WTC11 (cell line): ENCODE results near the gene PMS2. TPM values are rescaled to one million over a fixed set of nuclear protein-coding genes. Genes with fewer than 3 reads are reported as not detected.
A peak's percentile ranks its signal among the peaks of the same experiment; 100 is the strongest.
"Not testable (repeated sequence)": the region's sequence is repeated elsewhere in the genome, so short reads cannot be mapped to it uniquely, and the experiment has no call there.

ENCODE experiments used
- ATAC-seq: fragments of 200-7000 bp; cut with Tn5 transposase; 2 replicates; pipeline ENCODE4 v1.10.0; 2021; ENCODE audit warnings: mild to moderate bottlenecking, moderate library complexity
- CTCF ChIA-PET: fragments of 300-600 bp; sonication (Branson Sonifier 250); formaldehyde crosslinking; loops from one replicate; lab custom pipeline; 2021; ENCODE audit warnings: antibody characterized with exemption; lab: Charles Lee
- POLR2A ChIA-PET: fragments of 350-600 bp; sonication (Branson Sonifier 250); formaldehyde crosslinking; loops from one replicate; lab custom pipeline; 2021; ENCODE audit warnings: antibody characterized with exemption; lab: Charles Lee
- DNase-seq: peaks from one replicate; pipeline ENCODE4 v3.0.0; 2021; ENCODE audit warnings: low spot score
- H3K27ac Mint-ChIP-seq: 2 replicates; pipeline ENCODE4 v1.8.0; 2021; ENCODE audit warnings: mixed read lengths
- H3K27me3 Mint-ChIP-seq: 2 replicates; pipeline ENCODE4 v1.8.0; 2021; ENCODE audit warnings: low read depth, mild to moderate bottlenecking, moderate library complexity, mixed read lengths
- H3K36me3 Mint-ChIP-seq: 2 replicates; pipeline ENCODE4 v1.8.0; 2021; ENCODE audit warnings: mixed read lengths
- H3K4me1 Mint-ChIP-seq: 2 replicates; pipeline ENCODE4 v1.8.0; 2022; ENCODE audit warnings: mixed read lengths
- H3K4me3 Mint-ChIP-seq: 2 replicates; pipeline ENCODE4 v1.8.0; 2021; ENCODE audit warnings: mild to moderate bottlenecking, moderate library complexity, mixed read lengths
- H3K9me3 Mint-ChIP-seq: 2 replicates; pipeline ENCODE4 v1.8.0; 2021; ENCODE audit warnings: mixed read lengths
- AR ChIP-seq: fragments of 250-450 bp; sonication (Bioruptor Pico); IDR thresholded peaks from 2 replicates; pipeline ENCODE4 v1.9.0; 2021; ENCODE audit warnings: mild to moderate bottlenecking
- E2F4 ChIP-seq: sonication (generic); formaldehyde crosslinking; IDR thresholded peaks from 2 replicates; pipeline ENCODE4 v1.8.1; 2022; ENCODE audit warnings: low read depth, mild to moderate bottlenecking, moderate library complexity, missing genetic modification reagents, borderline replicate concordance
- ELF4 ChIP-seq: sonication (generic); formaldehyde crosslinking; IDR thresholded peaks from 2 replicates; pipeline ENCODE4 v1.8.1; 2022; ENCODE audit warnings: low read depth, mild to moderate bottlenecking, moderate library complexity, missing genetic modification reagents
- EMX1 ChIP-seq: fragments of 250-450 bp; sonication (Bioruptor Pico); IDR thresholded peaks from 2 replicates; pipeline ENCODE4 v1.8.0; 2021; ENCODE audit warnings: mild to moderate bottlenecking
- GABPB1 ChIP-seq: sonication (generic); formaldehyde crosslinking; IDR thresholded peaks from 2 replicates; pipeline ENCODE4 v1.8.1; 2023; ENCODE audit warnings: mild to moderate bottlenecking, missing genetic modification reagents
- JAZF1 ChIP-seq: fragments of 250-450 bp; sonication (Bioruptor Pico); IDR thresholded peaks from 2 replicates; pipeline ENCODE4 v1.9.0; 2021; ENCODE audit warnings: moderate library complexity, mild to moderate bottlenecking, inconsistent platforms
- MXD4 ChIP-seq: fragments of 250-450 bp; sonication (Bioruptor Pico); IDR thresholded peaks from 2 replicates; pipeline ENCODE4 v1.8.0; 2021; ENCODE audit warnings: mild to moderate bottlenecking, moderate library complexity, borderline replicate concordance
- NFE2L1 ChIP-seq: sonication (generic); formaldehyde crosslinking; IDR thresholded peaks from 2 replicates; pipeline ENCODE4 v1.8.1; 2023; ENCODE audit warnings: missing genetic modification reagents
- NR1H2 ChIP-seq: sonication (generic); formaldehyde crosslinking; IDR thresholded peaks from 2 replicates; pipeline ENCODE4 v1.9.0; 2021; ENCODE audit warnings: mild to moderate bottlenecking, moderate library complexity, missing genetic modification reagents
- PRDM15 ChIP-seq: sonication (generic); formaldehyde crosslinking; IDR thresholded peaks from 2 replicates; pipeline ENCODE4 v1.8.0; 2022; ENCODE audit warnings: missing genetic modification reagents
- PREB ChIP-seq: sonication (generic); formaldehyde crosslinking; IDR thresholded peaks from 2 replicates; pipeline ENCODE4 v1.8.1; 2022; ENCODE audit warnings: mild to moderate bottlenecking, missing genetic modification reagents, moderate library complexity, borderline replicate concordance
- SMAD3 ChIP-seq: sonication (generic); formaldehyde crosslinking; IDR thresholded peaks from 2 replicates; pipeline ENCODE4 v1.8.0; 2022; ENCODE audit warnings: missing genetic modification reagents, mild to moderate bottlenecking, borderline replicate concordance
- TEAD4 ChIP-seq: sonication (generic); formaldehyde crosslinking; IDR thresholded peaks from 2 replicates; pipeline ENCODE4 v1.8.0; 2022; ENCODE audit warnings: mild to moderate bottlenecking, missing genetic modification reagents
- TP53 ChIP-seq: sonication (generic); formaldehyde crosslinking; IDR thresholded peaks from 2 replicates; pipeline ENCODE4 v1.8.1; 2023; ENCODE audit warnings: mild to moderate bottlenecking, missing genetic modification reagents
- USF2 ChIP-seq: sonication (generic); formaldehyde crosslinking; IDR thresholded peaks from 2 replicates; pipeline ENCODE4 v1.8.1; 2023; ENCODE audit warnings: mild to moderate bottlenecking, missing genetic modification reagents, moderate library complexity
- ZBTB43 ChIP-seq: sonication (generic); formaldehyde crosslinking; IDR thresholded peaks from 2 replicates; pipeline ENCODE4 v1.8.1; 2023; ENCODE audit warnings: mild to moderate bottlenecking, missing genetic modification reagents
- ZNF396 ChIP-seq: fragments of 250-450 bp; sonication (Bioruptor Pico); IDR thresholded peaks from 2 replicates; pipeline ENCODE4 v1.8.0; 2021; ENCODE audit warnings: mild to moderate bottlenecking, moderate library complexity, borderline replicate concordance
- total RNA-seq: library from RNA; stranded (reverse); gene quantifications from 3 replicates; pipeline ENCODE4 v1.2.3, GENCODE V29; 2021

PMS2 gene
- total RNA-seq, 1 experiment from 2014 or later, result 14.6 TPM

- TF ChIP-seq TP53 (CRISPR knock-in tag) (no peak), NFE2L1 (CRISPR knock-in tag) (no peak), EMX1 (CRISPR knock-in tag) (no peak), PRDM15 (CRISPR knock-in tag) (no peak), AR (no peak), USF2 (no peak), ZBTB43 (CRISPR knock-in tag) (no peak), JAZF1 (no peak), SMAD3 (CRISPR knock-in tag) (no peak), GABPB1 (CRISPR knock-in tag) (no peak), ELF4 (CRISPR knock-in tag) (no peak), E2F4 (CRISPR knock-in tag) (no peak), ZNF396 (CRISPR knock-in tag) (no peak), NR1H2 (no peak), PREB (CRISPR knock-in tag) (no peak), TEAD4 (CRISPR knock-in tag) (no peak), MXD4 (CRISPR knock-in tag) (no peak)
- ATAC-seq (no peak), DNase-seq (no peak)
- peak overlapping the region; percentile 83; the same call in 1 of the 2 replicates for H3K27ac Mint-ChIP-seq
- H3K4me3 Mint-ChIP-seq, result no peak overlapping the region
- H3K9me3 Mint-ChIP-seq, result no peaks in the 10 kb centered on the region
- H3K4me1 Mint-ChIP-seq, result peaks cover 18% of the 10 kb centered on the region
- CTCF ChIA-PET, result no interaction called here
- peaks cover 37% of the 10 kb centered on the region for H3K36me3 Mint-ChIP-seq
- no peaks in the 10 kb centered on the region for H3K27me3 Mint-ChIP-seq
- POLR2A ChIA-PET, result no interaction called here
Measured at GRCh38 chr7:6011541-6011940, 2.7 kb upstream of the PMS2 start.

GRCh38 chr7:6010370-6010769 lies 1.5 kb upstream of the PMS2 start:
- peaks cover 29% of the 10 kb centered on the region for H3K36me3 Mint-ChIP-seq
- ATAC-seq, POLR2A ChIA-PET, CTCF ChIA-PET, H3K9me3 Mint-ChIP-seq, H3K27me3 Mint-ChIP-seq, DNase-seq: not testable (repeated sequence)
- H3K4me1 Mint-ChIP-seq, result peaks cover 18% of the 10 kb centered on the region
- H3K27ac Mint-ChIP-seq, result peak overlapping the region; percentile 82; the same call in 1 of the 2 replicates
- peak overlapping the region; percentile 81 for H3K4me3 Mint-ChIP-seq
